Endothelial cell of umbilical vein (primary cell): ENCODE results near the gene WASL.

Experiments used
- EZH2 ChIP-seq: IDR thresholded peaks from 2 replicates; pipeline ENCODE4 v1.6.1; 2012; ENCODE audit warnings: borderline replicate concordance, low read depth, mild to moderate bottlenecking, moderate library complexity, low read length, inconsistent platforms; ENCODE audit not compliant: severe bottlenecking
- MAX ChIP-seq: IDR thresholded peaks from 2 replicates; pipeline ENCODE4 v1.6.1; 2011; ENCODE audit not compliant: insufficient read depth, insufficient read length
- TF ChIP-seq, protein P1 (sequence below), 2 donors: IDR thresholded peaks; 1 replicate in 1 of 2; 2 replicates in 1 of 2; pipeline ENCODE4 v1.5.1; 2011; ENCODE audit warnings: low read length in 2 of 2, mild to moderate bottlenecking in 2 of 2, moderate library complexity in 2 of 2, control low read depth in 1 of 2, inconsistent platforms in 1 of 2, low read depth in 1 of 2; ENCODE audit not compliant: insufficient read depth in 1 of 2; ENCODE audit errors: extremely low read depth in 1 of 2

DNA sequence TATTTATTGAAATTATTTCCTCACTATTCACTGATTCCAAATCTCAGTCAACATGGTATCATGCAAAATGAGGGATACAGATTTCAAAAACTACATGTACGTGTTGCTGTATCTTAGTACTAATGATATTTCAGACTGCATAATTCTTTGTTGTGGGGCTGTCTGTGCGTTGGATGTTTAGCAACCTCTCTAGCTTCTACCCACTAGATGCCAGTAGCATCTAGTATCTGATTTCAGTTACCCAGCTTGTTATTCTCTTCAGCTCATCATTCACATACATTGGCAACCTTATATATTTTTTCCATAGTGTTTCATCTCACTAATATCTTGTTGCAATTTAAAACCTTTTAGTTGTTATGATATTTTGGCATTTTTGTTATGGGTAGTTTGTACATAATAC lies 22.5 kb upstream of the WASL start:
- TF ChIP-seq, protein P1, sequence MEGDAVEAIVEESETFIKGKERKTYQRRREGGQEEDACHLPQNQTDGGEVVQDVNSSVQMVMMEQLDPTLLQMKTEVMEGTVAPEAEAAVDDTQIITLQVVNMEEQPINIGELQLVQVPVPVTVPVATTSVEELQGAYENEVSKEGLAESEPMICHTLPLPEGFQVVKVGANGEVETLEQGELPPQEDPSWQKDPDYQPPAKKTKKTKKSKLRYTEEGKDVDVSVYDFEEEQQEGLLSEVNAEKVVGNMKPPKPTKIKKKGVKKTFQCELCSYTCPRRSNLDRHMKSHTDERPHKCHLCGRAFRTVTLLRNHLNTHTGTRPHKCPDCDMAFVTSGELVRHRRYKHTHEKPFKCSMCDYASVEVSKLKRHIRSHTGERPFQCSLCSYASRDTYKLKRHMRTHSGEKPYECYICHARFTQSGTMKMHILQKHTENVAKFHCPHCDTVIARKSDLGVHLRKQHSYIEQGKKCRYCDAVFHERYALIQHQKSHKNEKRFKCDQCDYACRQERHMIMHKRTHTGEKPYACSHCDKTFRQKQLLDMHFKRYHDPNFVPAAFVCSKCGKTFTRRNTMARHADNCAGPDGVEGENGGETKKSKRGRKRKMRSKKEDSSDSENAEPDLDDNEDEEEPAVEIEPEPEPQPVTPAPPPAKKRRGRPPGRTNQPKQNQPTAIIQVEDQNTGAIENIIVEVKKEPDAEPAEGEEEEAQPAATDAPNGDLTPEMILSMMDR (IDR thresholded peaks at IDR 0.05; ENCODE audit: extremely low read depth in 1 of 2, insufficient read depth in 1 of 2, low read depth in 1 of 2, low read length in 2 of 2), result no peak
- TF ChIP-seq MAX (no peak), EZH2 (no peak)
